ENCODE results near the gene ARID5B.

ARID5B gene

DNA sequence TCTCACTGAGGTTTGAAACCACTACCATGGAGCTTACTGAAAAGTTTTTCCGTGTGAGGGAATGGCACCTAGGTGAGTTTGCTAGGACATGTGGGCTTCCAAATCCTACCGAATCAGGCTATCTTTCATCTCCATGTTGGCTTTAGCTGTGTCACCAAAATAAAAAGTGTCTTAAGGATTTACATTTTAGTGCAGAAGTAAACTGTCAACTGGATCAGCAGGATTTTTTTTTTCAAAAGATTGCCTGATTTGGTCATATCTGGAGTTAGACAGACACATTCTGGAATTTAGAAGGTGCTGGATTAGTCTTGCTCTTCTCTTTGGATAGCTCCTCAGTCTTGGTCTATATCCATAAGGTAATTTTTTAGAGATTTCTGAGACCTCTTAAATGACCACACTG, 5.5 kb downstream of the ARID5B start:
- Histone ChIP-seq H3K9me3 (ENCODE audit: control insufficient read depth, insufficient read depth, low read length) (no peaks in the 10 kb centered on the region), H3K27ac (ENCODE audit: low read depth, low read length) (no peak overlapping the region), H3K27me3 (ENCODE audit: control insufficient read depth, insufficient read depth, low read length) (peaks cover 10% of the 10 kb centered on the region), H3K4me1 (ENCODE audit: control insufficient read depth, insufficient read depth, low read length) (peaks cover 11% of the 10 kb centered on the region; the same call in 1 of the 2 replicates), H3K9ac (ENCODE audit: low read depth, low read length) (no peak overlapping the region), H3K36me3 (ENCODE audit: control insufficient read depth, insufficient read depth, low read length) (no peaks in the 10 kb centered on the region), H3K4me3 (ENCODE audit: low read depth, low read length) (no peak overlapping the region)

DNA sequence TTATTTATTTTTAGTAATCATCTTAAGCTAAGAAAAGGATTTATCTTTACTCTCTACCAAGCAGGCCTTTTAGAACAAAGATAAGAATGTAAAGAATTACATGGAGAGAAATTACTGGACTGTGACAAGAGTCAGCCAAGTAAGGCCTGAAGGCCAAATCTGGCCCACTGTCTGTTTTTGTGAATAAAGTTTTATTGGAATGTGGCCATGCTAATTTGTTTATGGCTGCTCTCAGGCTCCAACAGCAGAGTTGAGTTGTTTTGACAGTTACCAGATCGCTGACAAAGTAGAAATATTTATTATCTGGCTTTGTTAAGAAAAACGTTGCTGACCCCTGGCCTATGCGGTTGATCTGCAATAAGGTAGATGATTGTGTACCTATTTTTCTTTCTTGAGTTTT, 6.1 kb downstream of the ARID5B start:
- Histone ChIP-seq H3K9ac (ENCODE audit: low read depth, low read length) (no peak overlapping the region), H3K4me1 (ENCODE audit: control insufficient read depth, insufficient read depth, low read length) (peaks cover 11% of the 10 kb centered on the region; the same call in 1 of the 2 replicates), H3K27ac (ENCODE audit: low read depth, low read length) (no peak overlapping the region), H3K9me3 (ENCODE audit: control insufficient read depth, insufficient read depth, low read length) (no peaks in the 10 kb centered on the region), H3K36me3 (ENCODE audit: control insufficient read depth, insufficient read depth, low read length) (no peaks in the 10 kb centered on the region), H3K4me3 (ENCODE audit: low read depth, low read length) (no peak overlapping the region), H3K27me3 (ENCODE audit: control insufficient read depth, insufficient read depth, low read length) (peaks cover 8% of the 10 kb centered on the region)

DNA sequence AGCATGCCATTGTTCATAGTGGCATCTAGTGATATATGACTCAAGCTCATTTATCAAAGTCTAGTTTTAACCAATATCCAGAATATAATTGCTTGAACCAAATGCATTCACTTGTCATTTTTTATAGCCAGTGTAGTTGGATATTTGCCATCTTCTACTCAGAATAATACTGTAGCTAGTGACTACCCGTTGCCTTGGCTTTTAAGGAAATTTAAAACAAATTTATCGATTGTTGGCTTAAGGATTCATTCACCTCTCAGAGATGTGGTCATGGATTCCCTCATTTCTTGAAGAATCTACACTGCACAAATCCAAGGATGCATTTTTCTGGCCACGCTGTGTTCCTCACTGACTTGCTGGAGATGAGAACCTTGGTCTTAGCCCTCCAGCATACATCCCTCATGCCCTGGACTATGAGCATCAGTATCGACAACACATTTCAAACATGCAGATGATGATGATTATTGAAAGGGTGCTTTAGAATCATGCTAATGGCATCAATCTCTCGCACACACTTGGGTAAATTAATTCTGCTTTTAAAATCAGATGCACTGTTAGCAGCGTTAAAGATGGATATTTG, 8.8 kb downstream of the ARID5B start:
- Histone ChIP-seq H3K27ac (ENCODE audit: low read depth, low read length) (no peak overlapping the region), H3K9ac (ENCODE audit: low read depth, low read length) (no peak overlapping the region), H3K4me3 (ENCODE audit: low read depth, low read length) (no peak overlapping the region), H3K9me3 (ENCODE audit: control insufficient read depth, insufficient read depth, low read length) (no peaks in the 10 kb centered on the region), H3K36me3 (ENCODE audit: control insufficient read depth, insufficient read depth, low read length) (no peaks in the 10 kb centered on the region), H3K27me3 (ENCODE audit: control insufficient read depth, insufficient read depth, low read length) (no peaks in the 10 kb centered on the region), H3K4me1 (ENCODE audit: control insufficient read depth, insufficient read depth, low read length) (no peaks in the 10 kb centered on the region)

DNA sequence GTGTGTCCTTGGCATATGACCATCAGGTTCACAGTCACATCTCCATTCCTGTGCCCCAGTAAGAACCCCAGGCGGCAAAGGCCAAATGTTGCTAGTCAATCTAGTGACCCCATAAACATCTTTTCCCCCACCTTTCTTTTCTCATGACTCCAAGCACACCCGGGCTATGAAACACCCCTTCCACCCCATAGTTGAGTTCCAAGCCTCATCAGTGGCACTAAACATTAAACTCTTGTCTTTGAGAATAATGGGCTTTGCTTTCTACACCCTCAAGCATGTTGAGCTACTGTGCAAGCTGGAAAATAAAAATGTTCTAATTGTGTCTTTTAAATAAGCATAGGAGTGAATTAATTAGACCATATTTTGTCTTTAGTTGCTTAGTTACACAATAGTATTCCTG, 9.4 kb downstream of the ARID5B start:
- Histone ChIP-seq H3K36me3 (ENCODE audit: control insufficient read depth, insufficient read depth, low read length) (no peaks in the 10 kb centered on the region), H3K27ac (ENCODE audit: low read depth, low read length) (no peak overlapping the region), H3K4me1 (ENCODE audit: control insufficient read depth, insufficient read depth, low read length) (no peaks in the 10 kb centered on the region), H3K4me3 (ENCODE audit: low read depth, low read length) (no peak overlapping the region), H3K9me3 (ENCODE audit: control insufficient read depth, insufficient read depth, low read length) (no peaks in the 10 kb centered on the region), H3K9ac (ENCODE audit: low read depth, low read length) (no peak overlapping the region), H3K27me3 (ENCODE audit: control insufficient read depth, insufficient read depth, low read length) (no peaks in the 10 kb centered on the region)

DNA sequence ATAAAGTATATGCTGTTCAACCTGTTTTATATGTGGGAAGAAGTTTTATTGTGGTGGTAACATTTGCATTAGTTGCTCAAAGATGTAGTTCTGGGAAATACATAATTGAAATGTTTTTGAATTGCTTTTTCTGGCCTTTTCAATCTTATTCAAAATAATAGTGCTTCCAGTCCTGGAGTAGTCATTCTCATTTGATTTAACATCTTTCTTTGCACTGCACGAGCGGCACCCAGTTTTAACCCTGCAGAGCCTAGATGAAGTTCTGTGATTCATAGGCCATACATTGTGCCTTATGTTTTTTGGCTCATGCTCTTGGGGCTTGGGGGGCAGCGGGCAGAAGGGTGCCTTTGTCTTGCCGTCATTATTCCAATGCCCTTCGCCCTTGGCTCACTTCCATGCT, 9.9 kb downstream of the ARID5B start:
- no peaks in the 10 kb centered on the region for H3K4me1 ChIP-seq (ENCODE audit: control insufficient read depth, insufficient read depth, low read length)
- no peak overlapping the region for H3K27ac ChIP-seq (ENCODE audit: low read depth, low read length)
- no peaks in the 10 kb centered on the region for H3K9me3 ChIP-seq (ENCODE audit: control insufficient read depth, insufficient read depth, low read length)
- no peaks in the 10 kb centered on the region for H3K27me3 ChIP-seq (ENCODE audit: control insufficient read depth, insufficient read depth, low read length)
- H3K36me3 ChIP-seq (ENCODE audit: control insufficient read depth, insufficient read depth, low read length), result no peaks in the 10 kb centered on the region
- no peak overlapping the region for H3K4me3 ChIP-seq (ENCODE audit: low read depth, low read length)
- no peak overlapping the region for H3K9ac ChIP-seq (ENCODE audit: low read depth, low read length)

DNA sequence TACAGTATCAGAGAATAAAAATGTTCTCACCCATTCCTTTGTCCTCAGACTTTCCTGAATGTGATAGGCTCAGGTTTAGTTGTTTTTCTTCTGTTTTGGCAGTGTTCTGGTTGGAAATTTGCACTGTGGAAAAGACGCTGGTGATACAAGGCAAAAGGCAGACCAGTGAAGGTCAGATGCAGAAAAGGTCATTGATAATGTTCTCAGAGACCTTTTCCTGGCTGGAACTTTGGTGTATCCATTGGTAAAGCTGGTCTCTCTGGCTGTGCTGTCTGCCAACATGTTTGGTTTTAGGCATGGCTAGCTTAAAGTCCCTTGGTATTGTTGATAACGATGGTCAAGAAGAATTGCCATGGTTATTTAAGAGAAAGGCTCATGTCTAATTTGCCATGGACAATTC, 11.5 kb downstream of the ARID5B start:
- no peaks in the 10 kb centered on the region for H3K27me3 ChIP-seq (ENCODE audit: control insufficient read depth, insufficient read depth, low read length)
- H3K4me3 ChIP-seq (ENCODE audit: low read depth, low read length), result no peak overlapping the region
- H3K9ac ChIP-seq (ENCODE audit: low read depth, low read length), result no peak overlapping the region
- H3K36me3 ChIP-seq (ENCODE audit: control insufficient read depth, insufficient read depth, low read length), result no peaks in the 10 kb centered on the region
- H3K27ac ChIP-seq (ENCODE audit: low read depth, low read length), result no peak overlapping the region
- no peaks in the 10 kb centered on the region for H3K4me1 ChIP-seq (ENCODE audit: control insufficient read depth, insufficient read depth, low read length)
- no peaks in the 10 kb centered on the region for H3K9me3 ChIP-seq (ENCODE audit: control insufficient read depth, insufficient read depth, low read length)

DNA sequence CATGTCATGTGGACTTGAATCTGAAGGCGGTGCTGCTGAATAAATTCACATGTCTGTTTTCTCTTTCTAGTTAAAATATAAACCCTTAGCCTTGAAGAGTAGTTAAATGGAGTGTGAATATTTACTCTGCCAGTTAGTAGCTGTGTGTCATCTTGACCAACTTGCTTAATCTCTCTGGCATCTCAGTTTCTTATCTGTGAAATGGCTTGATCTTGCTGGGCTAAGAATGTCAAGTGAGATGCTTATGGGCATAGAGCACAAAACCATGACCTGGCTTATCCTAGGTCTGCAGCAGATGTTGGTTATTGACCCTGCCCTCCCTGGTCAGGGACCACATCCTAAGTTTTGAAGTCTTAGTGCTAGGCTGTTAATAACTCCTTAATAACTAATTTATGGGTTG, 16.6 kb downstream of the ARID5B start:
- no peak overlapping the region for H3K27ac ChIP-seq (ENCODE audit: low read depth, low read length)
- no peaks in the 10 kb centered on the region for H3K9me3 ChIP-seq (ENCODE audit: control insufficient read depth, insufficient read depth, low read length)
- no peaks in the 10 kb centered on the region for H3K4me1 ChIP-seq (ENCODE audit: control insufficient read depth, insufficient read depth, low read length)
- no peaks in the 10 kb centered on the region for H3K36me3 ChIP-seq (ENCODE audit: control insufficient read depth, insufficient read depth, low read length)
- H3K4me3 ChIP-seq (ENCODE audit: low read depth, low read length), result no peak overlapping the region
- no peaks in the 10 kb centered on the region for H3K27me3 ChIP-seq (ENCODE audit: control insufficient read depth, insufficient read depth, low read length)
- no peak overlapping the region for H3K9ac ChIP-seq (ENCODE audit: low read depth, low read length)

DNA sequence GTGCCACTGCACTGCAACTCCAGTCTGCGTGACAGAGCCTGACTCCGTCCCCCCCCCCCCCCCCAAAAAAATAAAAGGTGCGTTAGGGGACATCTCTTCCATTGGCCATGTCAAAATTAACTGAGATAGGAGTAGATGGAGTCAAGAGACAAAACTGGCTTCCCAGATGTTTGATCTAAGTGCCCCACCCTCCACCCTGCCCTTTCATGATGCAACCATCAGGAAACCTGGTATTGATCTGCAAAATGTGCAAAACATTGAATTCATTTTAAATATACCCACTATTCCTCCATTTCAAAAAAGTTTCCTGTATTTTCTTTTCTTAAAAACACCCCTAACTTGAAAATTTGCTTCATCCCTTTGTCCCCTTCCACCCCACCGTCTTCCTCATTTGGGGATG, 17.5 kb downstream of the ARID5B start:
- H3K27me3 ChIP-seq (ENCODE audit: control insufficient read depth, insufficient read depth, low read length), result no peaks in the 10 kb centered on the region
- no peak overlapping the region for H3K4me3 ChIP-seq (ENCODE audit: low read depth, low read length)
- H3K9me3 ChIP-seq (ENCODE audit: control insufficient read depth, insufficient read depth, low read length), result no peaks in the 10 kb centered on the region
- no peak overlapping the region for H3K9ac ChIP-seq (ENCODE audit: low read depth, low read length)
- no peak overlapping the region for H3K27ac ChIP-seq (ENCODE audit: low read depth, low read length)
- no peaks in the 10 kb centered on the region for H3K4me1 ChIP-seq (ENCODE audit: control insufficient read depth, insufficient read depth, low read length)
- H3K36me3 ChIP-seq (ENCODE audit: control insufficient read depth, insufficient read depth, low read length), result no peaks in the 10 kb centered on the region

DNA sequence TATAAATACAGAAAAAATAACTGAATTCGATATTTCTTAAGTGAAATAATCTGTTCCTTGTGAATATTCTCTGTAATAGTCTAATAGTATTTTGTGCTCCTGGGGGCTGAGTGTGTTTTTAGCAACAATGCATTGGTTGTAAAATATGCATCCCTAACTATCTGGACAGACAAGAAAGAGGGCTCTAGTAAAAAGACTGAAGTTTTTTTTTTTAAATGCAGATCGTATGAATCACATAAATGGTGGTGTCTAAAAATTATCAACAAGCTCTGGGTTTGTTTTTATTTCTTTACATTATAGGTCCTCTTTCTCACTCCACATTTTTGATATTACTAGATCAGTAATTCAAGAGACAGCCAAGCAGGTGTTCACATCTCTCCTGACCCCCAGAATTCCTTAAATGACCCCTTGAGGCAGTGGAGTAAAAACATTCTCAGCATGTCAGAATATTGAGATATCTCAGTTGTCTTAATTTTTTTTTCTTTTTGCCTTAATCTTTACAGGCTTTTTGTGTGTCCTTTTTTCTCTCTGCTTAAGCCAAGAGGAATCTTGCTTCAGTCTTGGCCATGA, 18.2 kb downstream of the ARID5B start:
- Histone ChIP-seq H3K4me1 (ENCODE audit: control insufficient read depth, insufficient read depth, low read length) (no peaks in the 10 kb centered on the region), H3K27ac (ENCODE audit: low read depth, low read length) (no peak overlapping the region), H3K27me3 (ENCODE audit: control insufficient read depth, insufficient read depth, low read length) (no peaks in the 10 kb centered on the region), H3K9me3 (ENCODE audit: control insufficient read depth, insufficient read depth, low read length) (no peaks in the 10 kb centered on the region), H3K4me3 (ENCODE audit: low read depth, low read length) (no peak overlapping the region), H3K36me3 (ENCODE audit: control insufficient read depth, insufficient read depth, low read length) (no peaks in the 10 kb centered on the region), H3K9ac (ENCODE audit: low read depth, low read length) (no peak overlapping the region)

DNA sequence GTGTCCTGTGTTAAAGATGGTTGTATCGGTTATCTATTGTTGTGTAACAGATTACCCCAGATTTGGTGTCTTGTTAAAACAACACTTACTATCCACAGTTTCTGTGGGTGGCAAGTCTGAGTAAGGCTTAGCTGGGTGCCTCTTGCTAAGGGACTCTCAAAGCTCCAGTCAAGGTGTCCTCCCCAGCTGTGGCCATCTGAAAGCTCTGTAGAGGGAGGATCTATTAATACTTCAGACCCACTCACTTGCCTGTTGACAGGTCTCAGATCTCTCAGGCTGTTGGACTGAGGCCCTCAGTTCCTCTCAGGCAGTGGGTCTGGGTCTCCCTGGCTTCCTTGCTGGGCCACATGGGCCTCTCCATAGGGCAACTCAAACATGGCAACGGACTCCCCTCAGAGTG, 19.6 kb downstream of the ARID5B start:
- Histone ChIP-seq H3K4me3 (ENCODE audit: low read depth, low read length) (no peak overlapping the region), H3K27me3 (ENCODE audit: control insufficient read depth, insufficient read depth, low read length) (no peaks in the 10 kb centered on the region), H3K9ac (ENCODE audit: low read depth, low read length) (no peak overlapping the region), H3K9me3 (ENCODE audit: control insufficient read depth, insufficient read depth, low read length) (no peaks in the 10 kb centered on the region), H3K4me1 (ENCODE audit: control insufficient read depth, insufficient read depth, low read length) (no peaks in the 10 kb centered on the region), H3K36me3 (ENCODE audit: control insufficient read depth, insufficient read depth, low read length) (no peaks in the 10 kb centered on the region), H3K27ac (ENCODE audit: low read depth, low read length) (no peak overlapping the region)

DNA sequence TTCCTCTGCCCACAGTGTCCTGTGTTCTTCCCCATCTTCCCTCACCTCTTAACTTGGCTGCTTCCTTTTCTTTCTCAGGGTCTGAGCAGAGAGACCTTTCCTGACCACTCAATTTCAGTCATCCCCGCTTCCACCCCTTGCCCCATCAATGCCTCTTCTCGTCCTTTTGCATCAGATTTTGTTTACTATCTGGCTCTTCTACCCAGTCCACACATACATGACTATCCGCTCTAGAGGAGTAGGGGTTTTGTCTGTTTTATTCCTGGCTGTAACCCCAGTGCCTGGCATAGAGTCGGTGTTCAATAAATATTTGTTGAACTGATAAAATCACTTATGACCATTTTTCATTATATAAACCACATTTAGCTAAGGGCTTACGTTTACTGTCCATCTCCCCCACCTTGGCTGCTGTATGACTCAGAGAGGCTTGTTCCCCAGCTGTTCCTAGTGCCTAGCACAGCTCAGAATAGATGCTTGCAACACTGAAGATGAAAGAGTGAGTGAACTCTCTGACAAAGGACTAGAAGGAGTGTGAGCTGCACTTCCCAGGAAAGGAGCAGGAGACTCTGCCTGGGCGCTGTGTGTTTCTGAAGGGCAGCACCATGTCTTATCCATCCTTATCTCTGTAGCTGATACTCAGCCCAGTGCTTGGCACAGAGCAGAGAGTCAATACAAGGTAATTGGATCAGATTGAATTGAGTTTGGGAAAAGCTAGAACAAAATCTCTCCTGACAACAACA, 21.9 kb downstream of the ARID5B start:
- Histone ChIP-seq H3K4me1 (ENCODE audit: control insufficient read depth, insufficient read depth, low read length) (no peaks in the 10 kb centered on the region), H3K9me3 (ENCODE audit: control insufficient read depth, insufficient read depth, low read length) (no peaks in the 10 kb centered on the region), H3K9ac (ENCODE audit: low read depth, low read length) (no peak overlapping the region), H3K36me3 (ENCODE audit: control insufficient read depth, insufficient read depth, low read length) (no peaks in the 10 kb centered on the region), H3K27ac (ENCODE audit: low read depth, low read length) (no peak overlapping the region), H3K4me3 (ENCODE audit: low read depth, low read length) (no peak overlapping the region), H3K27me3 (ENCODE audit: control insufficient read depth, insufficient read depth, low read length) (no peaks in the 10 kb centered on the region)
